ENCODE measurements around the gene MAML2.
A peak's percentile ranks its signal among the peaks of the same experiment; 100 is the strongest.

Gene MAML2

DNA sequence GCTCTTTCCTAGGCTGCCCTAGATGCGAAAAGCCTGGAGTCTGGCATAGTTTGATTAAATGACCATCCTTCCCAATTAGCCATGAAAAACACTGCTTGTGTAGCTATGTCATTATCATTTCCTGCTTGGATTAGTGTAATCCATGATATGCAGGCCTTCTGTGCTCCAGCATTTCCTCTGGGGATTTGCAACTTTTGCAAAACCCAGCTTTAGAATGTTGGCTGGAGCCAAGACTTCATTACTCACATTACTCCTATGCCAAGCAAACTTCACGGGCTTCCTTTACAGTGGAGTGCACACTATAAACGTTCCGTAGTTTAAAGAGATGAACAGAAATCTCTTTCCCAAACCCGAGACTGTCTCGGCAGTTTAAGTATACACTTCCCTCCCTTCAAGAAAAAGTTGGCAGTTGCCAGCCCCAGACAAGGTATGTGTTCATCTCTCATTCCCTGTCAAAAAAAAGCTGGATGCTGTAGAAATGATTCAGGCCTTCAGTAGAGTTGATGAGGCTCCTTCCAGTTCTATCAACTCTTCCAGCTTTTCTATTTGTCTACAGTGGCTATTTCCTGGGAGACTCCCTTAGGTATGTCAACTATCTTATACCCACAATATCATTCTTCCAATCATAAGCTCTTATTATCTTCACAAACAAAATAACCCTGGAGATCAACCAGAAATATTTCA, 180.0 kb downstream of the MAML2 start:
- TF ChIP-seq, protein P1, sequence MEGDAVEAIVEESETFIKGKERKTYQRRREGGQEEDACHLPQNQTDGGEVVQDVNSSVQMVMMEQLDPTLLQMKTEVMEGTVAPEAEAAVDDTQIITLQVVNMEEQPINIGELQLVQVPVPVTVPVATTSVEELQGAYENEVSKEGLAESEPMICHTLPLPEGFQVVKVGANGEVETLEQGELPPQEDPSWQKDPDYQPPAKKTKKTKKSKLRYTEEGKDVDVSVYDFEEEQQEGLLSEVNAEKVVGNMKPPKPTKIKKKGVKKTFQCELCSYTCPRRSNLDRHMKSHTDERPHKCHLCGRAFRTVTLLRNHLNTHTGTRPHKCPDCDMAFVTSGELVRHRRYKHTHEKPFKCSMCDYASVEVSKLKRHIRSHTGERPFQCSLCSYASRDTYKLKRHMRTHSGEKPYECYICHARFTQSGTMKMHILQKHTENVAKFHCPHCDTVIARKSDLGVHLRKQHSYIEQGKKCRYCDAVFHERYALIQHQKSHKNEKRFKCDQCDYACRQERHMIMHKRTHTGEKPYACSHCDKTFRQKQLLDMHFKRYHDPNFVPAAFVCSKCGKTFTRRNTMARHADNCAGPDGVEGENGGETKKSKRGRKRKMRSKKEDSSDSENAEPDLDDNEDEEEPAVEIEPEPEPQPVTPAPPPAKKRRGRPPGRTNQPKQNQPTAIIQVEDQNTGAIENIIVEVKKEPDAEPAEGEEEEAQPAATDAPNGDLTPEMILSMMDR (IDR thresholded peaks at IDR 0.05; ENCODE audit: low read depth, low read length) = no peak
- in situ Hi-C loops (cut with HindIII; ENCODE audit: low sequenced_read_pairs) = no loop called here
- H3K4me3 ChIP-seq (ENCODE audit: low read depth, low read length) = no peak overlapping the region
- DNase-seq (ENCODE audit: low read depth, low spot score) = peak; percentile 88

DNA sequence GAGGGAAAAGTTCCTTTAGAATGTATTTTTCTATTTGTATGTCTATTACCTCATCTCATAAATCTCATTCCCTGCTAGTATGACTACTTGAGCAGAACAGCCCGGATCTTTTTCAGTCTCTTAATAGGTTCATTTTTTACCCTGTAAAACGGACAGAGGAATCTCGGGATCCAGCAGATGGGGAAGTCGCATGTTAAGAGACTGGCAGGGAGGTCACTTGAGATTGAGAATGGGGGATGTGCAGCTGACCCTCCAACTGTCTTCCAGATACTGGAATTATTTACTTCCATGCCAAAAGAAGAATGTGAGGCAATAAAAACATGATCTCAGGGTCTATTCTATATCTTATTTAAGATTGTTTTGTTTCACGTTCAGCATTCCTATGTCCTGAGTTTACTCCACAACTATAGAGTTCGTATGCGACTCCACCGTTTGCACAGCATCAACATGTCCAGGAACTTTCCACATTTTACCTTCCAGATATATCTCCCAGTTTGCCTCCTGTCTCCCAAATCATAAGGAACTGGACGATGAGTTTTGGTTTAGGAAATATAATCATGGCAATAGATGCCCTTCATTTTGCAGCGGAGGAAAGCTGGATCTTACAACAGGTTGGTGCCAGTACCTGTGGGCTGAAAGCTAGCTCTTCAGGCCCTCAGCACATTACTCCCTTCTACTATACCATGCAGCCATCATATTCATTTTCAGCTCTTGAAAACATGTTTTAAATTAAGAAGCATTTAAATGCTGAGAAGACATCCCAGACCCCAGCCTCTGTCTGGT, 181.5 kb downstream of the MAML2 start:
- in situ Hi-C loops (cut with HindIII; ENCODE audit: low sequenced_read_pairs) = no loop called here
- TF ChIP-seq, protein P1 (IDR thresholded peaks at IDR 0.05; ENCODE audit: low read depth, low read length) = no peak
- peak; percentile 60 for DNase-seq (ENCODE audit: low read depth, low spot score)
- H3K4me3 ChIP-seq (ENCODE audit: low read depth, low read length) = no peak overlapping the region

DNA sequence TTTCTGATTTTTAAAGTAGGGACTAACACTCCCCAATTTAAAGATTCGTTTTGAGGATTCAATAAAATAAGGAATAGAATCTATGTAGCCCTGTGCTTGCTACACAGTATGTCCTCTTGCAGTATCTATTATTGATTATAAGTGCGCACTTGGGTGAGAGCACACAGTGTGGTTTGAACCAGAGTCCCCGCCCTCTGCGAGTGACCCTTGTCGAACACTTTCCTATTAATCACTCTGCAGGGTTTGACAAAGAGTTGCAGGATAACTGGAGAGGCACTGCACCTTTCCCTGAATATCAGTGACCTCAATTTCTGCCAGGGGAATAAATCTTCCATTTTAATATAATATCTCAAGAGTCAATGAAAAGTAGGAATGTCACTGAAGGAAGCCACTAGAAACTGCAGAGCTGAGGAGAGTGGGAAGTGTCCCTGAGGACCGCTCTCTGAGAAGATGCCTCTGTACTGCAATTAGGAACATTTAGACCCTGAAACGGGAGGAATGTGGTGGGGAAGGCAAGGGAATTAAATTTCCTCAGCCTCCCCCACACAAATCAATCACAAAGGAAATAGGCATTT, 182.2 kb downstream of the MAML2 start:
- no peak overlapping the region for H3K4me3 ChIP-seq (ENCODE audit: low read depth, low read length)
- DNase-seq (ENCODE audit: low read depth, low spot score) = no peak
- TF ChIP-seq, protein P1 (IDR thresholded peaks at IDR 0.05; ENCODE audit: low read depth, low read length) = no peak
- in situ Hi-C loops (cut with HindIII; ENCODE audit: low sequenced_read_pairs) = no loop called here

- DNase-seq (ENCODE audit: low read depth, low spot score) = no peak
- H3K4me3 ChIP-seq (ENCODE audit: low read depth, low read length) = no peak overlapping the region
- in situ Hi-C loops (cut with HindIII; ENCODE audit: low sequenced_read_pairs) = no loop called here
- TF ChIP-seq, protein P1 (IDR thresholded peaks at IDR 0.05; ENCODE audit: low read depth, low read length) = no peak
Observed at GRCh38 chr11:96159968-96160367, 183.0 kb downstream of the MAML2 start.

DNA sequence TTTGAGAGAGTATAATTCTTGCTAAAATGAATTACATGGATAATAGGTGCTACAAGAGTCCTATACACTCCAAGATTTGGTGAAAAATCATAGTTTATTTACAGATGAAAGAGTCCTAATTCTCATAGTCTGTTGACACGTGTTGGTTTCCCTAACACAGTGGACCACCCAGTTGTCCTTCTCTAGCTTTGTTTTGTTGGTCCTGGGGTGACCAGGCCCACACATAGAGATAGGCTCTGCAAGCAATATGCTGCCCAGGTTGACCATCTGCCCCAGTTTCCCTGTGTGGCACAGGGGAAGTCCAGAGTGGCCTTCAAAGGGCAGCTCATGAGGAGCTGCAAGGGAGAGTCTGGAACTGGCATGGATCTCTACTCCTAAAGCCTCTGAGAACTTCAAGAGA, 184.9 kb downstream of the MAML2 start:
- TF ChIP-seq, protein P1 (IDR thresholded peaks at IDR 0.05; ENCODE audit: low read depth, low read length) = no peak
- H3K4me3 ChIP-seq (ENCODE audit: low read depth, low read length) = no peak overlapping the region
- DNase-seq (ENCODE audit: low read depth, low spot score) = no peak
- in situ Hi-C loops (cut with HindIII; ENCODE audit: low sequenced_read_pairs) = no loop called here

DNA sequence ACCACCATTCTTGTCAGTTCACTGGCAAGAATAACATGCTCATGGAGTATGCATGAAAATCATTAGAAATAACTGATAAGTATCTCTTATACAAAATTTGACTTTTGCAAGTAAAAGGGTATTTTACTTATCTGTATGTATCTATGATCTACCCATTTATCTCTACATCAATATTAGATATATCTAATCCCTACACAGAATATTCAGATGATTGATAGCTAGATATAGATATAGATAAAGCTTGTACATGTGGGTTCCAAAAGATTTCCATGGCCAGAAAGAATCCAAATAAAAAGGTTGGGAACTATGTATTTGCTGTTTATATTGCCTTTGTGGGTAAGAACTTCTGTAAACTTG, 185.5 kb downstream of the MAML2 start:
- in situ Hi-C loops (cut with HindIII; ENCODE audit: low sequenced_read_pairs) = no loop called here
- no peak for DNase-seq (ENCODE audit: low read depth, low spot score)
- TF ChIP-seq, protein P1 (IDR thresholded peaks at IDR 0.05; ENCODE audit: low read depth, low read length) = no peak
- H3K4me3 ChIP-seq (ENCODE audit: low read depth, low read length) = no peak overlapping the region

Measured in astrocyte of the spinal cord (primary cell).